ENCODE measurements around the gene NOC3L. TPM values are rescaled to one million over a fixed set of nuclear protein-coding genes. Genes with fewer than 3 reads are reported as not detected.

The NOC3L gene
- total RNA-seq, 2 donors from 2014 or later: 10.0 to 11.5 TPM

DNA sequence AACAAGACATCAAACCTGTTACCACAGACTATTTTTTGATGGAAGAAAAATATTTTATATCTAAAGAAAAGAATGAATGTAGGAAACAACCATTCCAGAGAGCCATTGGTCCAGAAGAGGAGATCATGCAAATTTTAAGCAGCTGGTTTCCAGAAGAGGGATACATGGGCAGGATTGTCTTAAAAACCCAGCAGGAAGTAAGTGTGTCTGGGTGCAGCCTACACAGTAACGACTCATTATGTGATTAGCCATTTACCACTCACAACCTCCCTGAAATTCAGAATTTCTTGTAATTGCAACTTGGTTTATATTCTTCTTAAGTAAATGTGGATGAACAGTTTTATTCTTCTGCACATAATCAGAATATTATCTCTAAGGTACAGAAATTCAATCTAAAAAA, 46.2 kb downstream of the NOC3L start:
- DNase-seq (no peak), ATAC-seq (no peak)
- intact Hi-C loops (cut with DNase I): loop anchor here in 1 of 2 donors (5.0 to 10.0 kb wide), 2 partner anchors 34 to 242 kb away; no protein-coding TSS in a partner anchor

DNA sequence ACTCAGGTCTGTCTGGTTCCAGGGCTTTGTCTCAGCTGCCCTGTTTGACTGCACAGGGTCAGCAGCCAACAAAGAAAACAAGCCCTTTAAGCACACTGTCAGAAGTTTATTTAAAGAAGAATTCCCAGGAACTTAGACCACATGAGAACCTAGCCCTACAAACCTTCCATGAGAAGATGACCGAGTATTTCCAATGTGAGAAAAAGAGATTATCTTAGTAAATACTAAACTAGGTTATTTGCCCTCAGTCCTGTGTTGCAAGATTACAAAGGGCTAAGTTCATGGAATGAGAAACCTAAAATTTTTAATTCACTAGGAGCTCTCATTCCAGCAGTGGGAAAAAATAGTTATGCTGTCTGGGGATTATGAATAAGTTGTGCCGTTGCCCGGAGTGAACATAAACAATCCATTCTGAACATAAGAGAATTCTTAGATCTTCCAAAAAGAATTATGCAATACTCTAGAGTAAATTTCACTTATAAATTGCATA, 46.7 kb downstream of the NOC3L start:
- DNase-seq: no peak
- peak in 1 of 2 donors; percentile 46 for ATAC-seq
- intact Hi-C loops (cut with DNase I): loop anchor here in 1 of 2 donors (5.0 to 10.0 kb wide), 2 partner anchors 34 to 241 kb away; no protein-coding TSS in a partner anchor

DNA sequence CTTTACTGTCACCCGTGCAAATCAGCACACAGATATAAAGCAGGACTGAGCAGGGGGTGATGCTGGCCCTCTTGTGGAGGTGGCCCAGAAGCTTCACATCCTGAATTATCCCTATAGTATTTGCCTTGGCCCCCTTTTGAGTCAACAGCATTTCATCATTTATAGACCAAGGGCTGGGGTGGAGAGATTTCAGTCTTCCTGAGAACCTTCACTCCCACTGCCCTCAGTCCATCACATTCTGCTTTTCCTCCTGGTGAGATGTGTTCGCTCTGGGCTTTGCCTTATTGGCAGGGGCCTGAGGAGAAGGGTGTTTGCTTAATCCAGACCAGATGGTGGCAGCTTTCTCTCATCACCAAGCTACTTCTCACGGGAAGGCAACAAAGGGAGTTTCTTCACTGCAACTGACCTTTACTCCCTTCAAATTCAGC, 47.7 kb downstream of the NOC3L start:
- peak in 1 of 2 donors; percentile 34 for ATAC-seq
- DNase-seq: no peak
- intact Hi-C loops (cut with DNase I): loop anchor here in 1 of 2 donors (5.0 to 10.0 kb wide), 2 partner anchors 33 to 240 kb away; no protein-coding TSS in a partner anchor

DNA sequence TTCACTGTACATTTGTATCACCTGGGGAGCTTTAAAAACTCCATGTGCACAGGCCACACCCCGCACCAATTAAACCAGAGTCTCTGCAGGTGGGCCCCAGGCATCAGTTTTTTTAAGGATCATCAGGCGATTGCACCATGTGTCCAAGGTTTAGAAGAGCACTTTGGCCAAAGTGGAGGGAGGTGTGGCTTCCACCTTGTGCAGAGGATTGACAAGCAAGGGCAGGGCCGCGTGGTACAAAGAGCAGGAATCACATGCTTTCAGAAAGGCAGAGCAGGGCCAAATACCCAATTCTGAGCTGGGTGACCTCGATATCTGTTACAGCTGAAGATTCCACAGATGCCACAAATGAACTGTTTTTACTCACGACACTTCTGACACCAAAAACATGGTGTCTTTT, 52.4 kb downstream of the NOC3L start:
- intact Hi-C loops (cut with DNase I): loop anchor here in 1 of 2 donors (10.0 kb wide), 1 partner anchor 236 kb away; no protein-coding TSS in a partner anchor
- ATAC-seq: peak in 1 of 2 donors; percentile 73
- no peak for DNase-seq

DNA sequence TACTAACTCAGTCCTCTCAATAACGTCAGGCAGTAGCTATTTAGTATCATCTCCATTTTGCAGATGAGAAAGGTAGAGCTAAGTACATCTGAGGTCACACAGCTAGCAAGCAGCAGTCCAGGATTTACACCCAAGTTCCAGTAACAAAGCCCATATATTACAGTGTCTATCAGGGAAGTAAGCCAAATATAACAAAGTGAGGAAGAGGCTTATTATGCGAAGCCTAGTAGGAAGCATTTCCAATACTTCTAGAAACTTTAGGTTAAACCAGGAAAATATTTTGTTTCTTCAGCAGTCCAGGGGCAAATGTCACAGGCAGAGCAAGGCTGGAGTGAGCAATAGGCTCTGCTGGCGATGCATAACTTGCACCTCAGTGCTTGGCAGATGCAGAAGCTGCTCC, 53.9 kb downstream of the NOC3L start:
- intact Hi-C loops (cut with DNase I): no loop called here
- DNase-seq (no peak), ATAC-seq (no peak)

GRCh38 chr10:94307046-94307615, 55.6 kb downstream of the NOC3L start:
- ATAC-seq: no peak
- DNase-seq: no peak
- intact Hi-C loops (cut with DNase I): no loop called here

DNA sequence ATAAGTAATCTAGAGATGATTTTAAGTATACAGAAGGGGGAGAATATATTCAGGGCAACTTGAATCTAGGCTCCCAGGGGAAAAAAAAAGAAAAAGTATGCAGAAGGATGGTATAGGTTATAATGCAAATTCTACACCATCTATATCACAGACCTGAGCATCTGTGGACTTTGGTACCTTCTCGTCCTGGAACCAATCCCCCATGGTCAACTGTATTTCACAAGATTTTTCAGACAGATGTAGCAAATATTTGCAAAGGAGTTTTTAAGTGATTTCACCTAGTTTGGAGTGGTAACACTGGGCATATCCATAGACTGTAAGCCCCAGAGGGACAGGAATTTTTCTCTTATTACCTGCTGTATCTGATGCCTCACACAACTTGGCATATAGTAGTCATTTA, 58.8 kb downstream of the NOC3L start:
- intact Hi-C loops (cut with DNase I): no loop called here
- ATAC-seq: no peak
- DNase-seq: no peak

DNA sequence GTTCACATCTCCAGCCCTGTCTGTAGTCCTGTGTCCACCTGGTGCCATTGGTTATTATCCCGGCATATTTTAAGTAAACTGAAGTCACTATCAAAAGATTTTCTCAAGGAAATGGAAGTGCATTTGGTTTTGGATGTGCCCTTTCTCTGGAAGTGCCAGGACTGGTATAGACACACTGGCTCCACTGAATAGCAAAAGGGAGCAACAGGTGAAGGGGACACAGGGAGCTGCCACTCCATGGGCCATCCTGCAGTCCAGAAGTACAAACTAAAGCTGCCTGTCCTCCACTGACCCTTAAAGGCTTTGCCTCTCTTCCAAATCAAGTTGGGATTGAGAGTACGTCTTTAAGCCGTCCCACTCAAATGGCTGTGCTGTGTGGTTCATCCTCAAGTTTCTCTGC, 62.7 kb downstream of the NOC3L start:
- ATAC-seq: no peak
- DNase-seq: no peak
- intact Hi-C loops (cut with DNase I): no loop called here

- intact Hi-C loops (cut with DNase I): no loop called here
- ATAC-seq (no peak), DNase-seq (no peak)
Measured at GRCh38 chr10:94299417-94299816, 63.3 kb downstream of the NOC3L start.

DNA sequence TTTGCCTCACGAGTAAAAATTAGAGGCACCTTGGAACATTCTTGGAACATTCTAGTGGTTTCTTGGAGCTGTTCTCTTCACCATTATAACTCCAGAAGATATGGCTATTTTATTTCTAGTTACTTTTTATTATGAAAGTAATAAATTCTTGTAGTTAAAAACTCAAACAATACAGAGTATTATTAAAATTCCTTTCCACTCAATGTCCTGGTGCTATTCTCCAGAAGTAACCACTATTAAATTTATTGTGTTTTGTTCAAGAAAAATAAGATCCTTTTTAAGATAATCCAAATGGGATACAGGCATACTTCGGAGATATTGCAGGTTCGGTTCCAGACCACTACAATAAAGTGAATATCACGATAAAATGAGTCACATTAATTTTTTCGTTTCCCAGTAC, 68.6 kb downstream of the NOC3L start:
- DNase-seq (no peak), ATAC-seq (no peak)
- intact Hi-C loops (cut with DNase I): no loop called here

DNA sequence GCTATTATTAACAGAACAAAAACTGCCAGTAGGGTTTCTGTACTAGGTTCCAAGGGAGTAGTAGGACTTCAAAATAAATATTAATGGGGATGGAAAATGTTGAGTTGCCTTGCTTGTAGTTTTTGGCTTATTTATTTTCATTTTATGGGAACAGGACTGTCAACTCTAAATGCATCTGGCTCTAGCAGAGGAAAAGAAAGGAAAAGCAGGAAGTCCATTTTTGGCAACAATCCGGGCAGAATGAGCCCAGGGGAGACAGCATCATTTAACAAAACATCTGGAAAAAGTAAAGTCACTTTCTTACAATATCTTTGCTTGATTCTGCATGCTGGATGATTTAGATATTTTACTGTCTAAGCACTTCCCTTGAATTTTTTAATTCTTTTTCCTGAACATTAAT, 69.4 kb downstream of the NOC3L start:
- intact Hi-C loops (cut with DNase I): no loop called here
- DNase-seq (no peak), ATAC-seq (peak; percentile 34 to 61)

DNA sequence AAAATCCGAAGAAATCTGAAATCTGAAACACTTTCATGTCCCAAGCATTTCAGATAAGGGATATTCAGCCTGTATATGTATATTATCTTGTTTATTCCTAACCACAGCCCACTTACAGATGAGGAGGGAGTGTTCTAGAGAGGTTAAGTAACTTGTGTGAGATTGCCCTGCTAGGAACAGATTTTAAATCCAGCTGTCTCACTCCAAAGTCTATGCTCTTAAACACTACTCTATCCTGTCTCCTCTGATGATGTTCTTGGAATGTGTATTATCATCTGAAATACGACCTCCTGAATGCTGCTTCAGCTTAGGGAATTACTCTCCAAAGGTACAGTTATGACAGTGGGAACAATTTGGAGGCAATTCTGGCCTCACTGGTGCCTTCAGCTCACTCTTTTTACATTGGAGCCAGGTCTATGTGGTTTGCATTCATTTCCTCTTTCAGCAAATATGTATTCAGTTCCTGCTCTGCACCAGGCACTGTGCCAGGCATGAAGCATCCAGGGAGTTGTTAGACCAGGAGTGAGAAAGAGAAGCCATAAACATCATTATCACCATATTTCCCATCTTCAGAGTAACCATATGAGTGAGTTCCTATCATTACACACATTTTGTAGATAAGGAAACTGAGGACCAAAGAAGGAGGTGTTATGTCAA, 70.2 kb downstream of the NOC3L start:
- intact Hi-C loops (cut with DNase I): no loop called here
- DNase-seq (peak; percentile 53), ATAC-seq (peak in 1 of 2 donors; percentile 72)

DNA sequence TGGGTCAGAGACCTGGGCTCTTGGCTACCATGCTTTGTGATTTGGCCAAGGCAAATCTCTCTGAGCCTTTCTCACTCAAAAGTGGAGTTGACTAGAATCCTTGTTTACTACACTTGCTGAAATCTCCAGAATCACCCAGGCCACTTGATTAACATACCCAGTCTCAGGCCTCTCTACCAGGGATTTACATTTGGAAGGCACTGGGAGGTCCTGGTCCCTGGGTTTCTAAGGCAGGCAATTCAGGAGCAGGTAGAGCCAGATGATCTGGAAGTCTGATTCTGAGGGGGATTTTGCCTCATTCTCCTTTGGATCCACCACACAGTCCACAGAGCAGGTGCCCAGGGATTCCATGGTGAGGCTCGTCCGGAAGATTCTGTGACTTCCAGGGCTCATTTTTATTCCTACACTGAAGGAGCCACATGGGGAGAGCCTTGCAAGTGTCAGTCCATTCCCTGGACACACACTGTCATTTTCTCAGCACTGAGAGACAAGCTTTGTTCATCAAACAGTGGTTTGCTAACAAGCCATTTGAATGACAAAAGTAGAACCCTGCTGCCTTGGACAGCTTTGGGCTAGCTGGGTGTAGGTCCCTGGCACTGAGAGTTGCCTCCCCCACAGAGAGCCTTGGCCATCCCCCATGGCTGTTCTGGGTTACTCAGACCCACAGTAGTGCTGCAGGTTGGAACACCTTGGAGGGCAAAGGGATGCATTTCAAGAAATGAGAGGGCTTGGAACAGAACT, 74.2 kb downstream of the NOC3L start:
- no peak for DNase-seq
- intact Hi-C loops (cut with DNase I): no loop called here
- ATAC-seq: no peak

GRCh38 chr10:94287336-94287735, 75.4 kb downstream of the NOC3L start:
- DNase-seq: no peak
- intact Hi-C loops (cut with DNase I): no loop called here
- ATAC-seq: no peak

GRCh38 chr10:94286901-94287300, 75.8 kb downstream of the NOC3L start:
- no peak for ATAC-seq
- intact Hi-C loops (cut with DNase I): no loop called here
- no peak for DNase-seq

GRCh38 chr10:94285271-94285670, 77.5 kb downstream of the NOC3L start:
- intact Hi-C loops (cut with DNase I): no loop called here
- DNase-seq (no peak), ATAC-seq (no peak)
